ENCODE data around the gene INPP5F.

GRCh38 chr10:119872610-119872859 lies 146.7 kb downstream of the INPP5F start, which contains the start of gene MCMBP:
- no peak for TF ChIP-seq CTCF (optimal IDR thresholded peaks at IDR 0.05 in 1 of 3, IDR thresholded peaks at IDR 0.05 in 1 of 3, conservative IDR thresholded peaks at IDR 0.05 in 1 of 3; ENCODE audit: extremely low read depth in 1 of 3, insufficient read depth in 2 of 3, low read length in 3 of 3)
- no peak for TF ChIP-seq EZH2 (IDR thresholded peaks at IDR 0.05; ENCODE audit: low read length)
